Hepatocyte (in vitro differentiated cells): Measurements from ENCODE around the gene CLIP3. TPM values are rescaled to one million over a fixed set of nuclear protein-coding genes. Genes with fewer than 3 reads are reported as not detected.
A peak's percentile ranks its signal among the peaks of the same experiment; 100 is the strongest.

Experiments used
- DNase-seq: peaks from one replicate; pipeline ENCODE4 v3.0.0-alpha.2; 2016; ENCODE audit warnings: low spot score
- H2AFZ ChIP-seq: fragments of 200-600 bp; sonication (generic); 2 replicates; pipeline ENCODE4 v1.6.0; 2016; ENCODE audit warnings: antibody characterized with exemption, mild to moderate bottlenecking
- H3K27ac ChIP-seq: fragments of 200-600 bp; sonication (generic); 2 replicates; pipeline ENCODE4 v1.5.1; 2016; ENCODE audit warnings: mild to moderate bottlenecking
- H3K27me3 ChIP-seq: fragments of 200-600 bp; sonication (generic); 2 replicates; pipeline ENCODE4 v1.6.1; 2016
- H3K36me3 ChIP-seq: fragments of 200-600 bp; sonication (generic); replicated peaks from 2 replicates; pipeline ENCODE4 v1.5.1; 2016; ENCODE audit warnings: low read depth; ENCODE audit not compliant: insufficient read depth
- H3K4me1 ChIP-seq: fragments of 200-600 bp; sonication (generic); 2 replicates; pipeline ENCODE4 v1.5.1; 2016; ENCODE audit warnings: mild to moderate bottlenecking, moderate library complexity; ENCODE audit not compliant: insufficient read depth
- H3K4me2 ChIP-seq: fragments of 200-600 bp; sonication (generic); 2 replicates; pipeline ENCODE4 v1.6.0; 2016
- H3K4me3 ChIP-seq: fragments of 200-600 bp; sonication (generic); 2 replicates; pipeline ENCODE4 v1.5.1; 2016; ENCODE audit warnings: mild to moderate bottlenecking
- H3K79me2 ChIP-seq: fragments of 200-600 bp; sonication (generic); 2 replicates; pipeline ENCODE4 v1.6.0; 2017; ENCODE audit warnings: mild to moderate bottlenecking
- H3K9me2 ChIP-seq: fragments of 200-600 bp; sonication (generic); replicated peaks from 2 replicates; pipeline ENCODE4 v1.6.0; 2017; ENCODE audit warnings: mild to moderate bottlenecking; ENCODE audit not compliant: insufficient read depth
- H3K9me3 ChIP-seq: fragments of 200-600 bp; sonication (generic); 2 replicates; pipeline ENCODE4 v1.5.1; 2016; ENCODE audit warnings: low read depth, mild to moderate bottlenecking
- H4K20me1 ChIP-seq: fragments of 200-600 bp; sonication (generic); 2 replicates; pipeline ENCODE4 v1.6.0; 2016; ENCODE audit warnings: mild to moderate bottlenecking; ENCODE audit not compliant: insufficient read depth, poor library complexity, severe bottlenecking
- EZH2 ChIP-seq: fragments of 200-600 bp; sonication (generic); IDR thresholded peaks from 2 replicates; pipeline ENCODE4 v1.6.1; 2016; ENCODE audit warnings: antibody characterized with exemption, mild to moderate bottlenecking, borderline replicate concordance
- EZH2phosphoT487 ChIP-seq: fragments of 200-600 bp; sonication (generic); IDR thresholded peaks from one replicate; pipeline ENCODE4 v1.6.1; 2018; ENCODE audit warnings: antibody characterized with exemption, mild to moderate bottlenecking, low read depth, moderate library complexity; ENCODE audit not compliant: unreplicated experiment, severe bottlenecking
- WGBS: methylation state at CpG from one replicate; pipeline ENCODE4 v1.1.6; 2016; ENCODE audit warnings: low lambda C conversion rate; ENCODE audit errors: missing lambda C conversion rate; 5-methylcytosine and 5-hydroxymethylcytosine counted together
- polyA plus RNA-seq: library from polyadenylated mRNA; unstranded; fragments of >200 nt; fragmentation: Nextera tagmentation; extraction: Ambion mirVana; gene quantifications from 2 replicates; pipeline ENCODE4 v1.2.1, GENCODE V29; 2016
- total RNA-seq: library from RNA; depleted of rRNA; stranded (reverse); fragments of >200 nt; gene quantifications from 2 replicates; pipeline ENCODE4 v1.2.3, GENCODE V29; 2014
- TF ChIP-seq, protein P1 (sequence below): fragments of 200-600 bp; sonication (generic); IDR thresholded peaks from 2 replicates; pipeline ENCODE4 v1.5.1; 2016; ENCODE audit warnings: antibody characterized with exemption, mild to moderate bottlenecking; ENCODE audit not compliant: poor library complexity

The CLIP3 gene
- total and polyA plus RNA-seq, 2 experiments from 2014 or later, result 5.1 to 19.5 TPM

DNA sequence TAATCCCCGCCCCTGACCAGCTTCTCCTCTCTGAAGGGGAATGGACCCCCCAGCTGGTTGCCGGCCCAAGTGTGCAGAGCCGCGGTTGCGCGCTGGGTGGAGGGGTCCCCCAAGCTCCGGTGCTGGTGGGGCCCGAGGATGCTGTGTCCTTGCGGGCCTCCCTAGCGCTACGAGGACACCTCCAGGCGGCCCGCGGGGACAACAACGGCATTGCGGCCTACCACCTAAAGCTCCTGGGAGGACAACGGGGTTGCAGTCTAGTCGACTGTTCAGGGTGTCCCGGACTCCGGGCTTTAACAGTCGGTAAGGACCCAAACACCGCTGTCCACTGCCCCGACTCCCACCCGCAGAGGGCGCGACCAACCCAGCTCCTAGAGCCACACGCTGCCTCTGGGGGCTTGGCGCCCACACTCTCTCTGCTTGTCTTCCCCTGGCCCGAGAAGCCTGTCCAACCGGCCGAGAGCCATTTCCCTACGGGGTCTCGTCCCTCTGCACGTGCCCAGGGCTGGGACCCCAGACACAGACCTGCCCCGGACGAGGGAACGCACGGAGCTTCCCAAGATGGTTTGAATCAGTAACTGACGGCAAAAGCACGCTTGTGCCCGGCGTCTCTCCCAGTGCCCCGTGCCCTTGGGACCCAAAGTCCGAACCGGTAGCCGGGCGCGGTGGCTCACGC lies 38.6 kb downstream of the CLIP3 start:
- Histone ChIP-seq H3K27me3 (no peaks in the 10 kb centered on the region), H3K9me2 (no peaks in the 10 kb centered on the region), H3K27ac (no peak overlapping the region), H4K20me1 (no peaks in the 10 kb centered on the region), H3K4me2 (peak overlapping the region; percentile 91), H2AFZ (no peak overlapping the region), H3K4me1 (no peaks in the 10 kb centered on the region), H3K36me3 (no peaks in the 10 kb centered on the region), H3K79me2 (peaks cover 33% of the 10 kb centered on the region), H3K9me3 (no peaks in the 10 kb centered on the region), H3K4me3 (no peak overlapping the region)
- TF ChIP-seq, protein P1, sequence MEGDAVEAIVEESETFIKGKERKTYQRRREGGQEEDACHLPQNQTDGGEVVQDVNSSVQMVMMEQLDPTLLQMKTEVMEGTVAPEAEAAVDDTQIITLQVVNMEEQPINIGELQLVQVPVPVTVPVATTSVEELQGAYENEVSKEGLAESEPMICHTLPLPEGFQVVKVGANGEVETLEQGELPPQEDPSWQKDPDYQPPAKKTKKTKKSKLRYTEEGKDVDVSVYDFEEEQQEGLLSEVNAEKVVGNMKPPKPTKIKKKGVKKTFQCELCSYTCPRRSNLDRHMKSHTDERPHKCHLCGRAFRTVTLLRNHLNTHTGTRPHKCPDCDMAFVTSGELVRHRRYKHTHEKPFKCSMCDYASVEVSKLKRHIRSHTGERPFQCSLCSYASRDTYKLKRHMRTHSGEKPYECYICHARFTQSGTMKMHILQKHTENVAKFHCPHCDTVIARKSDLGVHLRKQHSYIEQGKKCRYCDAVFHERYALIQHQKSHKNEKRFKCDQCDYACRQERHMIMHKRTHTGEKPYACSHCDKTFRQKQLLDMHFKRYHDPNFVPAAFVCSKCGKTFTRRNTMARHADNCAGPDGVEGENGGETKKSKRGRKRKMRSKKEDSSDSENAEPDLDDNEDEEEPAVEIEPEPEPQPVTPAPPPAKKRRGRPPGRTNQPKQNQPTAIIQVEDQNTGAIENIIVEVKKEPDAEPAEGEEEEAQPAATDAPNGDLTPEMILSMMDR, result no peak
- no peak for TF ChIP-seq EZH2
- no peak for TF ChIP-seq EZH2phosphoT487
- DNase-seq, result no peak
- 89% methylated on average over 46 of the region's 49 CpGs for WGBS

DNA sequence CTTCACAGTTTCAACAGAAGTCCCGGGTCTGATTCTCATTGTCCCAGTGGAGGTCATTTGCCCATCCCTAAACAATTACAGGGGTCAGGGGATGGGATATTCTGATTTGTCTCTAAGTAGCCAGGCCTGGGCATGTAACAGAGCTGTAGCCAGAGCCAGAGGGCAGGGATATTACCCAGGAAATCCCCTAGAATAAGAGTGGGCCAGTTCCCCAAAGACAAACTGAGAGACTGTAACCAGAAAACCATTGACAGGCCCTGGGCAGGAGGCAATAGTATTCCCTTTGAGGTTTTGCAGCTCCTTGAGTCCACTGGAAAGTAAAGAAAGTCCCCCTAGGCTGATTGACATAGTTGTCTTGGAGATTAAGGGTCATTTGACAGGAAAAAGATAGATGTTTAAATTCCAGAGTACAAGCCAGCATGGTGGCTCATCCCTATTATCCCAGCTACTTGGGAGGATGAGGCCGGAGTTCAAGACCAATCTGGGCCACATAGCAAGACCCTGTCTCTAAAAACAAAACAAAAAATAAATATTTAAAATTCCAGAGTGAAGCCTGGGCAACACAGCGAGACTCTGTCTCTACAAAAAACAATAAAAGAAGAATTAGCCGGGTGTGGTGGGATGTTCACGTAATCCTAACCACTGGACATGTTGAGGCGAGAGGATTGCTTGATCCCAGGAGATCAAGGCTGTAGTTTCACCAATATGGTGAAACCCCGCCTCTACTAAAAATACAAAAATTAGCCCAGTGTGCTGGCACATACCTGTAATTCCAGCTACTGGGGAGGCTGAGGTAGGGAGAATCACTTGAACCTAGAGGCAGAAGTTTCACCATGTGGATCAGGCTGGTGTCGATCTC lies 39.5 kb downstream of the CLIP3 start:
- Histone ChIP-seq H2AFZ (no peak overlapping the region), H3K36me3 (no peaks in the 10 kb centered on the region), H3K27ac (no peak overlapping the region), H3K9me3 (no peaks in the 10 kb centered on the region), H4K20me1 (no peaks in the 10 kb centered on the region), H3K4me3 (no peak overlapping the region), H3K27me3 (no peaks in the 10 kb centered on the region), H3K4me2 (no peak overlapping the region), H3K9me2 (no peaks in the 10 kb centered on the region), H3K79me2 (peaks cover 27% of the 10 kb centered on the region), H3K4me1 (no peaks in the 10 kb centered on the region)
- TF ChIP-seq EZH2phosphoT487, result no peak
- TF ChIP-seq EZH2, result no peak
- TF ChIP-seq, protein P1, result no peak
- no peak for DNase-seq
- WGBS, result 92% methylated on average over 8 of the region's 8 CpGs

DNA sequence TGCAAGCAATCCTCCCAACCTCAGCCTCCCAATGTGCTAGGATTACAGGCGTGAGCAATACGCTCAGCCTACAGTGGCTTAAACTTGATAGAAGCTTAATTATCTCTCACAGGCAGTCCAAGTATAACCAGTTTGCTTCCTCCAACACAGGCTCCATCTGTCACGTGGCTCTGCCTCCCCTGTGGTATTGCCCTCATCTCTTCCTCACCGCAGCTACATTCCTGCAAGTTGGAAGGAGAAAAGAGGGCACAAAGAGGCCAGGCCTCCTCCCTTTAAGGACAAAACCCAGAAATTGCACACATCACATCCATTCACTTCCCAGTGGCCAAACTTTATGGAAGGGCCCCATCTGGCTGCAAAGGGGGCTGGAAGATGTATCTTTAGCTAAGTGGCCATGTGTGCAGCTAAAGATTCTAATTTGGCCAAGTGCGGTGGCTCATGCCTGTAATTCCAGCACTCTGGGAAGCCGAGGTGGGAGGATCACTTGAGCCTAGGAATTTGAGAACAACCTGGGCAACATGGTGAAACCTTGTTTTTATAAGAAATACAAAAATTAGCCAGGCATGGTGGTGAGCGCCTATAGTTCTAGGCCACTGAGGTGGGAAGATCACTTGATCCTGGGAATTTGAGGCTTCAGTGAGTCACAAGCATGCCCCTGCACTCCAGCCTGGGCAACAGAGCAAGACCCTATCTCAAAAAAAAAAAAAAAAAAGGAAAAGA lies 40.8 kb downstream of the CLIP3 start:
- no peak for TF ChIP-seq EZH2
- TF ChIP-seq, protein P1, result no peak
- TF ChIP-seq EZH2phosphoT487, result no peak
- Histone ChIP-seq H3K4me1 (no peaks in the 10 kb centered on the region), H3K27me3 (peaks cover 10% of the 10 kb centered on the region), H3K79me2 (peaks cover 17% of the 10 kb centered on the region), H3K27ac (no peak overlapping the region), H3K36me3 (no peaks in the 10 kb centered on the region), H3K9me3 (no peaks in the 10 kb centered on the region), H4K20me1 (no peaks in the 10 kb centered on the region), H3K4me2 (no peak overlapping the region), H3K9me2 (no peaks in the 10 kb centered on the region), H3K4me3 (no peak overlapping the region), H2AFZ (no peak overlapping the region)
- 80% methylated on average over 7 of the region's 7 CpGs for WGBS
- no peak for DNase-seq
